NCI-H345 treated with DMSO at 0.1 percent for 48 hours (cell line): ENCODE measurements around the gene PARP16.
A peak's percentile ranks its signal among the peaks of the same experiment; 100 is the strongest.

Source experiments
- DNase-seq: peaks from one replicate; lab custom pipeline; 2025; ENCODE audit not compliant: unreplicated experiment; lab: John Stamatoyannopoulos, UW

Gene PARP16

DNA sequence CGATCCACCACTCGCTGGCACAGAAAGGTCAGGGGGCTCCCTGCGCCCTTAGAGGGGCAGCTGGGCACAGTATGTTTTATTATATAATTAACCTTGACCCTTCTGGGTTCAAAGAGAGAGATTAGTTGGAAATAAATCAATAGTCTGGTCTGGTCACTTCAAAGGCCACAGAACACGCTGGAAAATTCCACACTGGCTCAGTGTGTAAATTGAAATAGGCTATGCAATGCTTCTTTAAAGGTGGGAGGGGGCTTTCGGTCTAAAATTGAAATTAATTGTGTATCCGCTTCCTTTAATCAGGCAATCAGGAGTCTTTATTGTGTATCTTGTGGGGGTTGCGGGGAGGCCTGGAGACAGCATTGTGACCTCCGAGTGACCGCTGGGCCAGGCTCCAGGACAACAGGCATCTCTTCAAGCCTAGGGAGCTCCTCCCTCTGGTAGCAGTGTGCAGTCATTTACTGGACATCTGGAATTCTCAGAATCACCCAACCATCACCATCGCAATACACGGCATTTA is 25.8 kb upstream of the PARP16 start:
- no peak for DNase-seq

DNA sequence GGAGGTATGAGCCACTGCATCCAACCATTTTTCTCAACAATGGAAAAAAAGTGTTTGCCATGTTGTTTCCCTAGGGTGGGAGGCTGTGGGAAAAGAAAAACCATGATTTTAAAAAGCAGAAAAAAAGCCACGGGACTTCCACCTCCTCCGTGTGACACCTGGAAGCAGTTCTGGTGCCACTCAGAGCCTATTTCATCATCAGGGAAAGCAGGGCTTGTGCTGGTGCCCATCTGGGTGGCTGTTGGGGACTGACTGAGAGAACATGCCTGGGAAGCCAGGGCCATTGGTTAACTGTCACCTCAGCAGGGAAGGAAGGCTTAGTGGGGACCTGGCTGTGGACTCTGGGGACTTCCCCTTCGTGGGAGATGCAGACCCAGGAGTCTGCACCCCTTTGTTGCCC is 25.1 kb upstream of the PARP16 start:
- no peak for DNase-seq

DNA sequence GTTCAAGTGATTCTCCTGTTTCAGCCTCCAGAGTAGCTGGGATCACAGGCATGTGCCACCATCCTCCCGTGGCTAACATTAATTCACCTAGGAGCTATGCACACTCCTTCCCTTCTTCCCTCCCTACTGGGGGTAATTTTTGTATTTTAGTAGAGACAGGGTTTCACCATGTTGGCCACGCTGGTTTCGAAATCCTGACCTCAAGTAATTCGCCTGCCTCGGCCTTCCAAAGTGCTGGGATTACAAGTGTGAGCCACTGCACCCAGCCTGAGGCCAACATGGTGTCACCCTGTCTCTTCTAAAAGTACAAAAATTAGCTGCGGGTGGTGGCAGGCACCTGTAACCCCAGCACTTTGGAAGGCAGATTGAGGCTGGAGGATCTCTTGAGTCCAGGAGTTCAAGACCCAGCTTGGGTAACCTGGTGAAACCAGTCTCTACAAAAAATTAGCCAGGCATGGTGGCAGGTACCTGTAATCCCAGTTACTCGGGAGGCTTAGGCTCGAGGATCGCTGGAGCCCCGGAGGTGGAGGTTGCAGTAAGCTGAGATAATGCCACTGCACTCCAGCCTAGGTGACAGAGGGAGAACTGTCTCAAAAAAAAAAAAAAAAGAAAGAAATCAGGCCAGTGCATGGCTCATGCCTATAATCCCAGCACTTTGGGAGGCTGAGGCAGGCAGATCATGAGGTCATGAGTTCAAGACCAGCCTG is 23.9 kb upstream of the PARP16 start:
- no peak for DNase-seq

DNA sequence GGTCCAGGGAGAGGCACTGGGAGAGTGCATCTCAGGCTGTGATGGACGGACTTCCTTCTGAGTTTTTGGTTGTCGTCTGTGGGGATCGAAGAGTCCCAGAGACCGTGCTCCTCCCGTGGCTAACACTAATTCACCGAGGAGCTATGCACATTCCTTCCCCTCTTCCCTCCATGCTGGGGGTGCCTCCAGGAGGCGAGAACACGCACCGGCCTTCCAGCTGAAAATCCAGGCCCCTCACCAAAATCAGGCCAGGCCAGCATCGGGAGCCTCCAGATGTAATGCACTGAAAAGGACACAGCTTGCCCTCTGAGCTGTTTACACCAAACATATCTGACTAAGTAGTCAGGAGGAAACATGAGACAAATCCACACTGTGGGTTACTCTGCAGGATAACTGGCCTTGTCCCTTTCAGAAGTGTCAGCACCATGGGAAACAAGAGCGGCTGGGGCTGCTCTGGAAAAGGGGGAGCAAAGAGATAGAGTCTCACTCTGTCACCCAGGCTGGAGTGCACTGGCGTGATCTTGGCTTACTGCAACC is 23.3 kb upstream of the PARP16 start:
- no peak for DNase-seq

DNA sequence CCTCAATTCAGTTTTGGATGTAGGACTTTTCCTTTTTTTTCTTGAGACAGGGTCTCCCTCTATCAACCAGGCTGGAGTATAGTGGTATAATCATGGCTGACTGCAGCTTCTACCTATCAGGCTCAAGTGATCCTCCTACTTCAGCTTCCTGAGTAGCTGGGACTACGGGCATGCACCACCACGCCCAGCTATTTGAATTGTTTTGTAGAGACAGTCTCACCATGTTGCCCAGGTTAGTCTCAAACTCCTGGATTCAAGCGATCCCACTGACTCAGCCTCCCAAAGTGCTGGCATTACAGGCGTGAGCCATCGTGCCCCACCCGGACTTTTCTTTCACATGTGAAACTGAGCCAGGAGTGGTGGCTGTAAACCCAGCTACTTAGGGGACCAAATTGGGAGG is 21.3 kb upstream of the PARP16 start:
- DNase-seq = no peak

DNA sequence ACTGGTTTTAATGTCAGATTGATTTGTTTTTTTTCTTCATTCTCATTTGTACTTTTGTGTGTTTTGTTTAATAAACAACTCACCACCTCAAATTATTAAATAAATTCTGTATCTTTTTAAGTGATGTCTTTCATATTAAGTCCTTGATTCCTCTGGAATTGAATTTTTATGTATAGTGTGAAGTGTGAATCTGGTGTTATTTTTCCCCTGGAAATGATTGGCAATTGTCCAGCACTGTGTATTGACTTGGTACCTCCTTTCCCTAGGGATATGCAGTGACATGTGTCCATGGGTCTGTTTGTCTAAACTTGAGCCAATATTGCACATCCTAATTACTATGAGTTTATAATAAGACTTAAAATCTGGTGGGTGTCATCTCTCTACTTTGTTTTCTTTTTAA is 19.9 kb upstream of the PARP16 start:
- no peak for DNase-seq

DNA sequence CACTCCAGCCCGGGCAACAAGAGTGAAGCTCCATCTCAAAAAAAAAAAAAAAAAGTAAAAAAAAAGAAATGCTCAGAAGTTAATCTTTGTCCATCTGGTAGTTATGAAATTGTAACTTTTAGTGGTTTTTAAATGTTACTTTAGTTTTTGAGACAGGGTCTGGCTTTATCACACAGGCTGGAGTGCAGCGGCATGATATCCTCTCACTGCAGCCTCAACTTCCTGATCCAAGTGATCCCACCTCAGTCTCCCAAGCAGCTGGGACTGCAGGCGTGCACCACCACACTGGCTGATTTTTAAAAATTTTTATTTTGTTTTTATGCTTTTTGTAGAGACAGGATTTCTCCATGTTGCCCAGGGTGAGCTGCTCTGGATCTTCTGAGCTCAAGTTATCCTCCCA is 19.1 kb upstream of the PARP16 start:
- no peak for DNase-seq

DNA sequence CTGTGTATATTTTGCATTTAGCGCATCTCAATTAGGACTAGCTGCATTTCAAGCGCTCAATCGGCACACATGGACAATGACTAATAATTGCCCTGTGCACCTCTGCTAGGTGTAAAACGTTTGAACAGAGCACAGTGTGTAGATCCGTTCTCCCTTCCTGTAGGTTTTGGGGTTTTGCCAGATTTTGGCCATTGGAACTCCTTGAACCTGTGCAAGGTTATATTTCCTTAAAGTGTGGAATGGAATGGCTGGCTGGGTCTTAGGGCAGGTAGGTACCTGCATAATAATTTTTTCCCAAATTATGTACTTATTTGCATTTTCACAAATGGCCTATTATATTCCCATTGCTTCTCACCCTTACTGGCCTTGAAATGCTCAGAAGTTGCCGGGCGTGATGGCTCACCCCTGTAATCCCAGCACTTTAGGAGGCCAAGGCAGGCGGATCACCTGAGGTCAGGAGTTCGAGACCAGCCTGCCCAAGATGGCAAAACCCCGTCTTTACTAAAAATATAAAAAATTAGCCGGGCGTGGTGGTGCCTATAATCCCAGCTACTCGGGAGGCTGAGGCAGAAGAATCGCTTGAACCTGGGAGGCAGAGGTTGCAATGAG is 18.6 kb upstream of the PARP16 start:
- no peak for DNase-seq

DNA sequence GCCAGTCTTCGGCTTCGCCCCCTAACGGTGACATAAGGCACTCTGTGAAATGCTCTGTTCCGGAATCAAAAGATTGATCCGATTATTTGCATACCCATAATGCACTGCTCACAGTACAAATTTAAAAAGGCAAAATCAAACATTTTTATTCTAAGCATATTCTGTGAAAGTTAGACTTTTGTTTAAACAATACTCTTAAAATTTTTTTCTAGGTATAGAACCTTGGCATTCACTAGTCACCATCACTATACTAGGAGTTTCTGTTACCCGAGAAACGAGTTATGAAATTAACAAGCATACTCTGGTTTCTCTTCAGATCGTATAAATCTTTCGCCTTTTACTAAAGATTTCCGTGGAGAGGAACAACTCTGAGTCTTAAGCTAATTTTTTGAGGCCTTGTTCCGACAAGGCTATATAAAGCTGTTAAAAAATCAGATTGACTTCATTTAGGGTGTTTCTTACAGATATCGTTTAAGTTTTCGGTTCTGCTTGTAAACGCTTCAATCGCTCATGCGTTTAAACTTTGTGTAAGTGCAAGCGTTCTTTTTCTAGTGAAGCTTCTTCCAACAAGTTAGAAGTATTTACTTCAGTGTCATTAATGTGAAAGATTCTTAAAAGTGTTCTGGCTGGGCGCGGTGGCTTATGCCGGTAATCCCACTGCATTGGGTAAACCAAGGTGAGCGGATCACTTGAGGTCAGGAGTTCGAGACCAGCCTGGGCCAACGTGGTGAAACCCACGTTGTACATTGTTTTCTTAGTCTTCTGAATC is 17.9 kb upstream of the PARP16 start, which contains the start of gene RNU5B-1:
TSS of gene RNU5B-1 (plus strand) at position 297 of the 769 bp plus-strand sequence.
- DNase-seq = peak; percentile 75

DNA sequence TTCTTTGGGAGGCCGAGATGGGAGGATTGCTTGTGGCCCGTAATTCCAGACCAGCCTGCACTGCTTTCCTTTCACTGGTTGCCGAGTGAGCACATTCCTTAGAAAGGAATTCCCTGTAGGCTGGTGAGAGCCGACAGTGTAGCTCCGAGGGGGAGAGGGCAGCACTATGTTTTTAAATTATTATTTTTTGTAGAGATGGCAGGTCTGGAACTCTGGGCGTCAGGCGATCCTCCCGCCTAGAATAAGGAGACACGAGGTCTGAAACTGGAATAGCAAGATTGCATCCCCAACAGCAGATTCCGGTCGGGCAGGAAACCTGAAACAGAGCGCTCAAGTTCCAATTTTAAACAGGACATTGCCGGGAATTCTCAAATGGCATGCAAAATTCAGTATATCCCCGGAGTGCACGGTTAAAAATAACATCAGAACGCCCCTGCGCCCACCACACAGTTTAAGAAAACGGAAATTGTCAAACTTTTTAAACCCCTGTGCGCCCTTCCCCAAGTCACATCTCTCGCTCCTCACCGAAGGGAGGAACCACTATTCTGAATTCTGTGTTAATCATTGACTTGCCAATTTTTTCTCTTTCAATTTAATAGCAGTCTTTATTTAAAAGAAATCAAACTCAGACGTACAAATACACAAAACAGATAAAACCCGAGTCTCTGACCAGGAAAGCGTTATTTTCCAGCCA is 17.2 kb upstream of the PARP16 start:
- DNase-seq = no peak

DNA sequence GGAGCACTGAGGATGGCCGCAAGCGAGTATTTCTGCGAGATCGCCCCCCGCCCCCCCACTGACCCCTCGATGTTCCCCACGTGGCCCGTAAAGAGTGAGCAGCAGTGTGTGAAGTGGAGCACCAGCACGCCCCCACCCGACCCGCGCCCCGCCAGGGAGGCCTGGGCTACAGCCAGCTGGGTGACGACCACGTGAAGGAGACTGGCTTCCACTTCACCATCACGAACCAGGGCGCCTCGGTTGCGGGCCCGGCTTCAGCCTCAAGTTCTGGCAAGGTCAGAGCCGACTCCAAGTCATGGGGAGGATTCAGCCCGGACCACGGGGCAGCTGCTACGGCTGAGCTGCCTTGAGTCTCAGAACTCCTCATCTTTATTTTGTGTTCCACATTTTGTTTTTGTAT is 15.4 kb upstream of the PARP16 start:
- DNase-seq = no peak

DNA sequence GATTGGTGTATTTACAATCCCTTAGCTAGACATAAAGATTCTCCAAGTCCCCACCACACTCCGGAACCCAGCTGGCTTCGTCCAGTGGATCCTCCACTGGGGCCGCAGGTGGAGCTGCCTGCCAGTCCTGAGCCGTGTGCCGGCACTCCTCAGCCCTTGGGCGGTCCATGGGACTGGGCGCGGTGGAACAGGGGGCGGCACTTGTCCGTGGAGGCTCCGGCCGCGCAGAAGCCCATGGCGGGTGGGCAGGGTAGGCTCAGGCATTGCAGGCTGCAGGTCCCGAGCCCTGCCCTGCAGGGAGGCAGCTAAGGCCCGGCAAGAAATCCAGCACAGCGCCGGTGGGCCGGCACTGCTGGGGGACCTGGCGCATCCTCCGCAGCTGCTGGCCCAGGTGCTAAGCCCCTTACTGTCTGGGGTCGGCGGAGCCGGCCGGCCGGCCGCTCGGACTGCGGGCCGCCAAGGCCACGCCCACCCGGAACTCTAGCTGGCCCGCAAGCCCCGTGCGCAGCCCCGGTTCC is 14.3 kb upstream of the PARP16 start:
- DNase-seq = no peak

DNA sequence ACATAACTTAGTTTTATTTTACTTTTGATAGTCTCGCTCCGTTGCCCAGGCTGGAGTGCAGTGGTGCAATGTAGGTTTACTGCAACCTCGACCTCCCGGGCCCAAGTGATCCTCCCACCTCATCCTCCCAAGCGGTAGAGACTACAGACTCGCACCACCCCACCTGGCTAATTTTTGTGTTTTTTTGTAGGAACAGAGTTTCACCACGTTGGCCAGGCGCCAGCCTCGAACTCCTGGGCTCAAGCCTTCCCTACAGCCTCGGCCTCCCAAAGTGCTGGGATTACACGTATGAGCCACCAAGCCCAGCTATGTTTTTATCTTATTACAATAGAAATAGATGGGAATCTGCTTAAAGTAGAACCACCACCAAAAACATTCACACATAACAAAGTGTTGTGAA is 12.0 kb upstream of the PARP16 start:
- no peak for DNase-seq

DNA sequence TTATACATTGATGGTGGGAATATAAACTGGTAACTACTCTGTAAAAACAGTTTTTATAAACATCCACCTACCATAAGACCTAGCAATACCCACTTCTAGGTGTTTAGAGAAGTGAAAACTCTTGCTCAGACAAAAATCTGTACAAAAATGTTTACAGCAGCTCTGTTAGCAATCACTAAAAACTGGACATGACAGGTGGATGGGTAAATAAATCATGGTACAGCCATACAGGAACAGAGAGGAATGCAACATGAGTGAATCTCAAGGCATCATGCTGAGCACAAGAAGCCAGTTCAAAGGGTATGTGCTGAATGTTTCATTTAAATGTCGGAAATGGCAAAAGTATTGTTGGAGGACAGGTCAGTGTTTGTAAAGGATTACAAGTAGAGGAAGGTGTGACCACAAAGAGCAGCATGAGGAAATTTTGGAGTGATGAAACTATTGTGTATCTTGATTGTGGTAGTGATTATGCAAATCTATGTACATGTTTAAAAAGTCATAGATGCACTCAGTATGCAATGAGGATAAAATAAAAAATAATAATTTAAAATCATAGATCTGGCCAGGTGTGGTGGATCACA is 6.3 kb upstream of the PARP16 start:
- no peak for DNase-seq

DNA sequence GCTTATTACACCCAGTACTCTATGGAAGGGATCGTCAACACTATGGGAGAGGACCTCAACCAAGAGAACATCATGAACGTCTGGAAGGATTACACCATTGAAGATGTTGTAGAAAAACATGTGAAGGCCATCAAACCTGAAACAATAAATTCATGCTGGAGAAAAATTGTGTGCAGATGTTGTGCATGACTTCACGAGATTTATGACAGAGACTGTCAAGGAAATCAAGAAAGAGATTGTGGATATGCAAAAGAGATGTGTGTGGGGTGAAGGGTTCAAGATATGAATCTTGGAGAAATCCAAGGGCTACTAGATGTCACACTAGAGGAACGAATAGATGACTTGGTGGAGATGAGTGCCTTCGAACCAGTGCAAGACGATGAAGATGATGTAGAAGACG is 3.5 kb upstream of the PARP16 start:
- no peak for DNase-seq

DNA sequence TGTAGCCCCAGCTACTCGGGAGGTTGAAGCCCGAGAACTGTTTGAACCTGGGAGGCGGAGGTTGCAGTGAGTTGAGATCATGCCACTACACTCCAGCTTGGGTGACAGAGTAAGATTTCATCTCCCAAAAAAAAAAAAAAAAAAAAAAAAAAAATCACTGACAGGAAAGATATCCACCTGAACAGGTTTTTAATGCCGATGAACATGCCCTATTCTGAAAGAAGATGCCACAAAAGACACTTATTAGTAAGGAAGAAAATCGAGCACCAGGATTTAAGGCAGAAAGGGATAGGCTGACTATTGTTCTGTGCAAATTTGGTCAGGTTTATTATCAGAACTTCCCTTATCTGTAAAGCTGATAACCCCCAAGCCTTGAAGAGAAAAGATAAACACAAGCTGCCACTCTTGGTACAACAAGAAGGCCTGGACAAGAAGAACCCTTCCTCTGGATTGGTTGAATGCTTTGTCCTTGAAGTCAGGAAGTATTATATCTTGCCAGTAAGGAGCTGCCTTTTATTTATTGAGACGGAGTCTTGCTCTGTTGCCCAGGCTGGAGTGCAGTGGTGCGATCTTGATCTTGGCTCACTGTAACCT is 2.7 kb upstream of the PARP16 start:
- DNase-seq = no peak

DNA sequence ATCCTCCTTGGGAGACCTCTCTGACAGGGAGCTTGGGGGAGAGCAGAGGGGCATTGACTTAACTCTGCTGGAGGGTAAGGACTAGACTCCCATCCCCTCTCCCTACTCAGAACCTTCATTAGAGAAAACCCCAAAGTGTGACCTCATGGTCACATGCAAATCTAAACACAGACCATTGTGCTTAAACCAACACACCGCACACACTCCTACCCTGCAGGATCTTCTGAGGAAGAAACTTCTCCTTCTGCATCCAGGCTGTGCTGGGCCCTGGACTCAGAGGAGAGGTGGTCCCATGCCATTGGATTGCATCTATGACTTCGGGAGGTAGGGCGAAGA is 805 bp upstream of the PARP16 start:
- DNase-seq = no peak

DNA sequence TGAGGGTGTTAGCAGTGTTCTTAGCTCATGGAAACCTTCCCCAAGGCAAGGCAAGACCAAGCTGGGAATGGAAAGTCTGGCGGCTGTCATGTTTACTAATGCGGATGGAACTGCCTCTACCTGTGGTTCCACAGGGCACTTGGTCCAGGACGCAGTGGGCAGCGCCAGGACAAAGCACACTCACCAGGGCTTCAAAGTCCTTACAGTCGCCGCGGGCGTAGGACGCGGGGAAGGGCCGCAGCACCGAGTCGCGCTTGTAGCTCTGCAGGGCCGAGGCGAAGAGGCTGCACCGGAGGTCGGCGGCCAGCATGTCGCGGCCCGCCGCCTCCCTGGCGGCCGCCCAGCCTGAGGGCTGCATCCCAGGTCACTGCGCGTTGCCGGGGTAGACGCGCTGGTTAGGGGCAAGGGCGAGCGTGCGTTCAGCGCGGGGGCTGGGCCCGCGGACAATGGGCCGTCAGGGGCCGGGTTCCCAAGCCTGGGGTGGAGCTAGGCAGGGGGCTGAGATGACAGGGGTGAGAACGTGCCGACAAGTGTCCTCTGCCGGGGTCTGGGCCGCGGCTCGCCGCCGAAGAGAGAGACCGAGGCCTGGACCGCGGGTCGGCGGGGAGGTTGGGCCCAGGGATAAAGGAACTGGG is 497 bp downstream of the PARP16 start:
- DNase-seq = peak; percentile 4

DNA sequence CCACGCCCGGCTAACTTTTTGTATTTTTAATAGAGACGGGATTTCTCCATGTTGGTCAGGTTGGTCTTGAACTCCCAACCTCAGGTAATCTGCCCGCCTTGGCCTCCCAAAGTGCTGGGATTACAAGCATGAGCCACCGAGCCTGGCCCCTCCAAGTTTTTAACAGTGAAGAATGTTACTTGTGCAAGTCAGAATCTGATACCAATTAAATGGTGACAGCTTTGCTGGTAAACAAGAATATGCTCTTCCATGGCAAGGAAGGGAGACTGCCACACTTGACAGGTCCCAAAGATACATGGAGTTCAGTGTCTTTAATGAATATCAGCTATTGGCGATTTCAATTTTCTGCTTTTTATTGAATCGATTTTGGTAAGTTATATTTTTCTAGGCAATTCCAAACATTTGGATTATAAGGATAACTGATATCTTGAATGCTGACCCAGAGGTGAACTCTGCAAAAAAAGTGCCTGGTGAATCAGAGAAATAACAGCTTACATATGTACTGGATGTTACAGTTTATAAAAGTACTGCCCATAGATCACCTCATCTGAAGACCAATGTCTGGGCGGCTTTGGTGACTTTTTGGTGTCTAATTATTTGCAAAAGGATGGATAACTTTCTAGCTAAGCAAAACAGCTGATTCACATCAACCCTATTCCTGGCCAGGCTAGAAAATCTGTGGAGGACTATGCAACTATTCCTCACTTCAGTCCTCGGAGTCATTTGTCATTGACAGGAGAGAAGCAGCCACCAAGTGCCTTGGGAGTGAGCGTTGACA is 1.2 kb downstream of the PARP16 start:
- DNase-seq = no peak
